Ishikawa (cell line): ENCODE results near the gene ZNF354C.

Source experiments
- CEBPB ChIP-seq: IDR thresholded peaks from 2 replicates; pipeline ENCODE4 v1.6.1; 2012
- CREB1 ChIP-seq: IDR thresholded peaks from 2 replicates; pipeline ENCODE4 v1.6.1; 2012; ENCODE audit warnings: low read depth
- EP300 ChIP-seq: IDR thresholded peaks from 2 replicates; pipeline ENCODE4 v1.6.1; 2012; ENCODE audit warnings: borderline replicate concordance
- MAX ChIP-seq: IDR thresholded peaks from 2 replicates; pipeline ENCODE4 v1.6.1; 2012
- NFIC ChIP-seq: IDR thresholded peaks from 2 replicates; pipeline ENCODE4 v1.6.1; 2012
- RAD21 ChIP-seq: IDR thresholded peaks from 2 replicates; pipeline ENCODE4 v1.6.1; 2012; ENCODE audit warnings: low read depth
- REST ChIP-seq: IDR thresholded peaks from 2 replicates; pipeline ENCODE4 v1.6.1; 2012; ENCODE audit warnings: low read depth, mild to moderate bottlenecking
- TAF1 ChIP-seq: IDR thresholded peaks from 2 replicates; pipeline ENCODE4 v1.6.1; 2012; ENCODE audit warnings: low read depth, mild to moderate bottlenecking
- TCF12 ChIP-seq: IDR thresholded peaks from 2 replicates; pipeline ENCODE4 v1.6.1; 2012; ENCODE audit warnings: low read depth
- TEAD4 ChIP-seq: IDR thresholded peaks from 2 replicates; pipeline ENCODE4 v1.6.1; 2012
- USF1 ChIP-seq: IDR thresholded peaks from 2 replicates; pipeline ENCODE4 v1.6.1; 2012
- YY1 ChIP-seq: IDR thresholded peaks from 2 replicates; pipeline ENCODE4 v1.6.1; 2012; ENCODE audit warnings: low read depth
- ZBTB7A ChIP-seq: IDR thresholded peaks from 2 replicates; pipeline ENCODE4 v1.6.1; 2012; ENCODE audit warnings: low read depth

- TF ChIP-seq MAX (no peak), TAF1 (no peak), EP300 (no peak), CREB1 (no peak), RAD21 (no peak), YY1 (no peak), USF1 (no peak), REST (no peak), ZBTB7A (no peak), TEAD4 (no peak), TCF12 (no peak), NFIC (no peak), CEBPB (no peak)
Measured at GRCh38 chr5:179113945-179114641, 53.9 kb downstream of the ZNF354C start.
